Heart left ventricle (tissue), 13 donors: ENCODE measurements around the gene OR1L1.

ENCODE experiments used
- CTCF ChIP-seq, 12 donors: fragments of 200-600 bp; sonication (generic) in 4 of 12; IDR thresholded peaks; one replicate each; pipeline versions ENCODE4 v1.5.0 to v1.8.0; 2018 to 2022; ENCODE audit warnings: antibody characterized with exemption in 12 of 12, mild to moderate bottlenecking in 5 of 12
- POLR2A ChIP-seq, 2 donors: fragments of 450-650 bp; IDR thresholded peaks; one replicate each; pipeline ENCODE4 v1.6.1; 2017; ENCODE audit warnings: antibody characterized with exemption in 2 of 2, mild to moderate bottlenecking in 2 of 2, moderate library complexity in 2 of 2
- donor health status: ischemic (EF 13 %, LVEDD 7.1; RV severe dilation, severe dysfunction).
- donor health status: DM: no; HTN: yes; CAD: no.
- donor health status: DM: no; HTN: no; CAD: no.
- donor health status: ischemic (EF 25% LVEDD 6.9; RV normal size, moderate dysfunction).
- donor health status: ischemic (EF 25% LVEDD 5.7; RV mildly dilated, moderate dysfunction).
- donor health status: ischemic (EF 35%, LVEDD 5.7; RV mildly dilated, moderate dysfunction).
- donor health status: nonischemic (EF 11% LVEDD 7.7; RV severe dilation, severe dysfunction).
- donor health status: DM: yes; HTN: yes; CAD: no.
- donor health status: PGD.
- donor health status: ischemic (EF 29% LVEDD 5.4; RV normal size, mild dysfunction).
- donor health status: nonischemic (EF 23%, LVEDD 6.1; RV moderate dilation, normal function).

- no peak for TF ChIP-seq CTCF (IDR thresholded peaks at IDR 0.05)
- TF ChIP-seq POLR2A (IDR thresholded peaks at IDR 0.05): no peak
Observed at GRCh38 chr9:122672481-122672880, 11.0 kb downstream of the OR1L1 start.
